K562 (cell line): ENCODE results near the gene LINC00305. TPM values are rescaled to one million over a fixed set of nuclear protein-coding genes. Genes with fewer than 3 reads are reported as not detected.

Experiments
- ATAC-seq: fragments of 200-7000 bp; cut with Tn5 transposase; 3 replicates; pipeline ENCODE4 v1.9.1; 2020; ENCODE audit warnings: moderate library complexity
- BruUV-seq: library from RNA; stranded (reverse); fragments of 400-500 nt; replicated peaks from 2 replicates; lab custom pipeline; 2021; lab: Mats Ljungman, UMichigan
- CTCF ChIA-PET: fragments of 300-600 bp; formaldehyde crosslinking; extraction: SDS; loops from one replicate; lab custom pipeline; 2021; ENCODE audit warnings: low intra/inter-chr PET ratio; lab: Yijun Ruan, JAX
- POLR2A ChIA-PET: fragments of 300-600, 350-650 bp; sonication (Branson Sonifier 250); formaldehyde crosslinking; extraction: SDS; loops from one replicate; lab custom pipeline; 2021; ENCODE audit warnings: antibody characterized with exemption, inconsistent platforms; lab: Yijun Ruan, JAX
- DNase-seq, 4 experiments: peaks; one replicate each; pipeline versions ENCODE4 v3.0.0 to v3.0.0-alpha.2; 2011 to 2018; ENCODE audit warnings: low spot score in 3 of 4, mixed read lengths in 3 of 4; ENCODE audit errors: extremely low read depth in 1 of 4
- FAIRE-seq: peaks from 2 replicates; lab custom pipeline; 2011; peaks lifted over from hg19 to GRCh38; lab: Jason Lieb, UNC
- H2AFZ ChIP-seq: 2 replicates; pipeline ENCODE4 v1.6.0; 2011; ENCODE audit warnings: low read depth, low read length, control low read depth, inconsistent platforms
- H3K27ac ChIP-seq: fragments of 200-600 bp; 3 replicates; pipeline ENCODE4 v1.8.0; 2011; ENCODE audit warnings: low read depth, mild to moderate bottlenecking, control low read depth, inconsistent platforms, low read length, moderate library complexity, mixed read lengths; ENCODE audit errors: extremely low read depth
- H3K27me3 ChIP-seq, 2 experiments: fragments of 300-600 bp in 1 of 2; 2 replicates in 1 of 2; 3 replicates in 1 of 2; pipeline versions ENCODE4 v1.6.0 to v1.8.0; 2011; ENCODE audit warnings: inconsistent platforms in 2 of 2, low read length in 2 of 2, mild to moderate bottlenecking in 1 of 2, mixed read lengths in 1 of 2, moderate library complexity in 1 of 2; ENCODE audit not compliant: control insufficient read depth in 2 of 2, insufficient read depth in 2 of 2
- H3K36me3 ChIP-seq: fragments of 300-600 bp; 3 replicates; pipeline ENCODE4 v1.8.0; 2011; ENCODE audit warnings: mild to moderate bottlenecking, low read length, inconsistent platforms; ENCODE audit not compliant: control insufficient read depth, insufficient read depth
- H3K4me1 ChIP-seq, 2 experiments: fragments of 200-600 bp in 1 of 2; replicated peaks in 1 of 2; 2 replicates in 1 of 2; 3 replicates in 1 of 2; pipeline versions ENCODE4 v1.5.1 to v1.8.0; 2011; ENCODE audit warnings: inconsistent platforms in 2 of 2, low read length in 2 of 2, mild to moderate bottlenecking in 1 of 2, mixed read lengths in 1 of 2, moderate library complexity in 1 of 2; ENCODE audit not compliant: control insufficient read depth in 2 of 2, insufficient read depth in 2 of 2
- H3K4me2 ChIP-seq: 2 replicates; pipeline ENCODE4 v1.6.1; 2011; ENCODE audit warnings: low read length, control low read depth, inconsistent platforms, mixed read lengths; ENCODE audit not compliant: insufficient read depth
- H3K4me3 ChIP-seq: fragments of 200-600 bp; sonication (generic), shearing (Covaris generic); 2 replicates; pipeline ENCODE4 v1.5.1; 2016; ENCODE audit warnings: control low read depth, inconsistent platforms
- H3K79me2 ChIP-seq: fragments of 200-600 bp; 3 replicates; pipeline ENCODE4 v1.8.0; 2011; ENCODE audit warnings: low read length, inconsistent platforms; ENCODE audit not compliant: control insufficient read depth, insufficient read depth
- H3K9ac ChIP-seq, 2 experiments: 2 replicates each; pipeline versions ENCODE4 v1.6.0 to v1.6.1; 2011; ENCODE audit warnings: low read depth in 2 of 2, low read length in 2 of 2, control low read depth in 1 of 2, inconsistent platforms in 1 of 2, mild to moderate bottlenecking in 1 of 2, mixed read lengths in 1 of 2; ENCODE audit not compliant: insufficient read depth in 1 of 2
- H3K9me1 ChIP-seq: one replicate; pipeline ENCODE4 v1.6.0; 2011; ENCODE audit warnings: inconsistent platforms, mild to moderate bottlenecking, low read length, moderate library complexity; ENCODE audit not compliant: control insufficient read depth, insufficient read depth
- H3K9me3 ChIP-seq: replicated peaks from 2 replicates; pipeline ENCODE4 v1.5.1; 2011; ENCODE audit warnings: low read depth, low read length, inconsistent platforms; ENCODE audit not compliant: control insufficient read depth, insufficient read depth
- H4K20me1 ChIP-seq: replicated peaks from 2 replicates; pipeline ENCODE4 v1.6.1; 2011; ENCODE audit warnings: low read length, inconsistent platforms, mixed read lengths; ENCODE audit not compliant: control insufficient read depth, insufficient read depth
- ADNP ChIP-seq: fragments of 200-800 bp; sonication (Bioruptor generic); IDR thresholded peaks from 2 replicates; pipeline ENCODE4 v1.6.1; 2016; ENCODE audit warnings: missing genetic modification characterization, missing compliant biosample characterization
- ARID3A ChIP-seq: IDR thresholded peaks from 2 replicates; pipeline ENCODE4 v1.6.1; 2012; ENCODE audit warnings: low read depth, low read length, improper control_type of control experiment, borderline replicate concordance
- CEBPG ChIP-seq, 3 experiments: fragments of 200-800 bp in 1 of 3; sonication (Bioruptor generic) in 1 of 3; sonication (generic) in 1 of 3; formaldehyde crosslinking in 1 of 3; IDR thresholded peaks in 2 of 3; conservative IDR thresholded peaks in 1 of 3; 2 replicates each; pipeline versions ENCODE4 v1.6.1 to v1.8.0; 2016 to 2022; ENCODE audit warnings: missing compliant biosample characterization in 2 of 3, missing genetic modification characterization in 2 of 3, mild to moderate bottlenecking in 1 of 3, missing genetic modification reagents in 1 of 3
- E2F6 ChIP-seq, 2 experiments: IDR thresholded peaks; 2 replicates each; pipeline ENCODE4 v1.6.1; 2011; ENCODE audit warnings: borderline replicate concordance in 1 of 2, control low read depth in 1 of 2, low read depth in 1 of 2, low read length in 1 of 2, mild to moderate bottlenecking in 1 of 2, mixed read lengths in 1 of 2, moderate library complexity in 1 of 2; ENCODE audit not compliant: insufficient read depth in 1 of 2, insufficient read length in 1 of 2, poor library complexity in 1 of 2, severe bottlenecking in 1 of 2; ENCODE audit errors: extremely low read depth in 1 of 2
- HDAC6 ChIP-seq: IDR thresholded peaks from 2 replicates; pipeline ENCODE4 v1.6.1; 2012; ENCODE audit warnings: low read depth, mild to moderate bottlenecking, control low read depth, inconsistent platforms, low read length, moderate library complexity
- NONO ChIP-seq, 2 experiments: fragments of 200-400 bp in 1 of 2; fragments of 450-650 bp in 1 of 2; formaldehyde crosslinking in 1 of 2; IDR thresholded peaks; 2 replicates each; pipeline ENCODE4 v1.6.1; 2017; ENCODE audit warnings: low read depth in 2 of 2, mild to moderate bottlenecking in 2 of 2, moderate library complexity in 2 of 2, low read length in 1 of 2
- PHF8 ChIP-seq: fragments of 200-600 bp; sonication (generic); IDR thresholded peaks from 2 replicates; pipeline ENCODE4 v1.6.1; 2012; ENCODE audit warnings: mixed run types, mild to moderate bottlenecking, inconsistent platforms, low read length, moderate library complexity, borderline replicate concordance
- TEAD2 ChIP-seq: fragments of 450-650 bp; IDR thresholded peaks from 2 replicates; pipeline ENCODE4 v1.6.1; 2016; ENCODE audit warnings: missing genetic modification characterization, control low read depth, missing compliant biosample characterization
- ZBTB11 ChIP-seq, 3 experiments: fragments of 200-800 bp in 1 of 3; fragments of 250-450 bp in 1 of 3; fragments of 450-650 bp in 1 of 3; sonication (Bioruptor Pico) in 1 of 3; sonication (Bioruptor generic) in 1 of 3; formaldehyde crosslinking in 1 of 3; IDR thresholded peaks; 2 replicates each; pipeline versions ENCODE4 v1.6.1 to v1.8.0; 2016 to 2022; ENCODE audit warnings: mild to moderate bottlenecking in 2 of 3, missing genetic modification characterization in 2 of 3, missing compliant biosample characterization in 1 of 3, moderate library complexity in 1 of 3
- ZNF232 ChIP-seq: sonication (generic); formaldehyde crosslinking; IDR thresholded peaks from 2 replicates; pipeline ENCODE4 v1.8.0; 2022; ENCODE audit warnings: mild to moderate bottlenecking, missing genetic modification reagents
- ZNF584 ChIP-seq: fragments of 200-800 bp; sonication (Bioruptor generic); IDR thresholded peaks from 2 replicates; pipeline ENCODE4 v1.6.1; 2016; ENCODE audit warnings: low read depth, mild to moderate bottlenecking, missing genetic modification characterization, missing compliant biosample characterization
- whole genome bisulfite sequencing: fragments of 100-300 bp; shearing (Covaris generic); methylation state at CpG from one replicate; pipeline ENCODE4 v1.1.6; 2016; ENCODE audit warnings: low coverage, mixed read lengths; ENCODE audit not compliant: insufficient coverage; ENCODE audit errors: missing lambda C conversion rate; 5-methylcytosine and 5-hydroxymethylcytosine counted together
- in situ Hi-C: fragments of 300-500 bp; cut with MboI; formaldehyde crosslinking; loops from 4 replicates; pipeline ENCODE4 v1.15.0; 2018; ENCODE audit warnings: inconsistent platforms, mixed read lengths
- intact Hi-C: fragments of 100-400 bp; cut with micrococcal nuclease; formaldehyde crosslinking; loops from 2 replicates; pipeline ENCODE4 v1.14.2; 2022
- polyA plus RNA-seq, 8 experiments: library from polyadenylated mRNA; depleted of rRNA in 4 of 8; stranded (reverse) in 5 of 8; unstranded in 3 of 8; fragments of >200 nt; fragmentation: Nextera tagmentation in 2 of 8; fragmentation: Illumina TruSeq in 1 of 8; extraction: Ambion mirVana in 2 of 8; extraction: Trizol in 1 of 8; gene quantifications; 2 replicates each; pipeline versions ENCODE4 v1.2.1 to v1.2.3, GENCODE V29; 2011 to 2014; ENCODE audit warnings: inconsistent platforms in 1 of 8, missing spikeins in 1 of 8
- total RNA-seq, 7 experiments: library from RNA; depleted of rRNA in 6 of 7; stranded (reverse); fragments of >200 nt in 6 of 7; fragmentation: Illumina TruSeq in 2 of 7; extraction: Trizol in 2 of 7; gene quantifications; 2 replicates each; pipeline versions ENCODE4 v1.2.1 to v1.2.3, GENCODE V29; 2011 to 2021; ENCODE audit warnings: low replicate concordance in 1 of 7

LINC00305 gene
- total and polyA plus RNA-seq, 9 of the 15 experiments (the other 6 are each of a cell fraction or from before 2014, with no cell fraction given) = not detected

GRCh38 chr18:64111950-64112349 is 36.9 kb downstream of the LINC00305 start:
- DNase-seq = no peak
- ATAC-seq = no peak
- H3K27ac ChIP-seq = no peak overlapping the region
- WGBS = 0% methylated on average over 9 of the region's 9 CpGs
- no peak for FAIRE-seq
- no peaks in the 10 kb centered on the region for H3K9me1 ChIP-seq
- H3K27me3 ChIP-seq = no peaks in the 10 kb centered on the region
- H3K36me3 ChIP-seq = no peaks in the 10 kb centered on the region
- ChIA-PET POLR2A (no interaction called here), CTCF (no interaction called here)
- H2AFZ ChIP-seq = no peak overlapping the region
- TF ChIP-seq ARID3A = no peak
- TF ChIP-seq ZNF232 (CRISPR knock-in tag) = no peak
- no peak for TF ChIP-seq ZNF584
- TF ChIP-seq NONO (IDR thresholded peaks at IDR 0.05; ENCODE audit: low read depth in 2 of 2, low read length in 1 of 2) = no peak
- TF ChIP-seq PHF8 = no peak
- no peak for TF ChIP-seq TEAD2
- no peak for TF ChIP-seq HDAC6
- TF ChIP-seq E2F6 (IDR thresholded peaks at IDR 0.05; ENCODE audit: borderline replicate concordance in 1 of 2, extremely low read depth in 1 of 2, insufficient read depth in 1 of 2, insufficient read length in 1 of 2, low read depth in 1 of 2, low read length in 1 of 2, poor library complexity in 1 of 2, severe bottlenecking in 1 of 2) = no peak
- TF ChIP-seq CEBPG (CRISPR knock-in tag; IDR thresholded peaks at IDR 0.05) = no peak
- TF ChIP-seq CEBPG (tag; conservative IDR thresholded peaks at IDR 0.05 in 1 of 2, IDR thresholded peaks at IDR 0.05 in 1 of 2) = no peak
- TF ChIP-seq ADNP (tag) = no peak
- TF ChIP-seq ZBTB11 (CRISPR knock-in tag; IDR thresholded peaks at IDR 0.05) = no peak
- H3K4me3 ChIP-seq = no peak overlapping the region
- no TSS peak for BruUV-seq
- H3K9ac ChIP-seq = no peak overlapping the region
- H3K4me2 ChIP-seq = no peak overlapping the region
- in situ Hi-C loops = no loop called here
- H4K20me1 ChIP-seq = no peaks in the 10 kb centered on the region
- H3K9me3 ChIP-seq = no peaks in the 10 kb centered on the region
- no peaks in the 10 kb centered on the region for H3K79me2 ChIP-seq
- intact Hi-C loops = no loop called here
- H3K4me1 ChIP-seq = no peaks in the 10 kb centered on the region
